ENCODE measurements around the gene ARSI. TPM values are rescaled to one million over a fixed set of nuclear protein-coding genes. Genes with fewer than 3 reads are reported as not detected.
A peak's percentile ranks its signal among the peaks of the same experiment; 100 is the strongest.

Gene ARSI
- total RNA-seq, 1 donor from 2014 or later: not detected

GRCh38 chr5:150263801-150264621, 38.7 kb downstream of the ARSI start:
- peaks cover 2% of the 10 kb centered on the region for H3K9me3 Mint-ChIP-seq (ENCODE audit: unreplicated experiment)
- H3K27ac Mint-ChIP-seq (ENCODE audit: unreplicated experiment): peak overlapping the region; percentile 6
- H3K4me1 Mint-ChIP-seq (ENCODE audit: low read depth, unreplicated experiment): peaks cover 25% of the 10 kb centered on the region
- H3K4me3 Mint-ChIP-seq (ENCODE audit: unreplicated experiment): no peak overlapping the region
- DNase-seq: peak; percentile 55
- H3K27me3 Mint-ChIP-seq (ENCODE audit: unreplicated experiment): no peaks in the 10 kb centered on the region
- TF ChIP-seq CTCF (IDR thresholded peaks at IDR 0.05; ENCODE audit: partially characterized antibody, unreplicated experiment): no peak
- no peaks in the 10 kb centered on the region for H3K36me3 Mint-ChIP-seq (ENCODE audit: unreplicated experiment)

DNA sequence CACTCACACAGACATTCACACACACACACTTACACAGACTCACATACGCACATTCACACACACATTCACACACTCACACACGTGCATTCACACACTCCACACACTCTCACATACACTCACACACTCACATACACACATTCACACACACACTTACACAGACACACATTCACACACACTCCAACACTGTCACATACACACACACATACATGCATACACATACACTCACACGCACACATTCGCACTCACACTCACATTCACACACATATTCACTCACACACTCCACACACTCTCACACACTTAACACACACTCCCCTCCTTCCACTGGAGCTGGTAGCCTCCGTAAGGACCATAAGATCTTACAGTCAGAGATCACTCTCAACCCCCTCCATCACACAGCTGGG, 39.3 kb downstream of the ARSI start:
- DNase-seq: no peak
- no peaks in the 10 kb centered on the region for H3K27me3 Mint-ChIP-seq (ENCODE audit: unreplicated experiment)
- peak overlapping the region; percentile 6 for H3K27ac Mint-ChIP-seq (ENCODE audit: unreplicated experiment)
- no peaks in the 10 kb centered on the region for H3K36me3 Mint-ChIP-seq (ENCODE audit: unreplicated experiment)
- peaks cover 26% of the 10 kb centered on the region for H3K4me1 Mint-ChIP-seq (ENCODE audit: low read depth, unreplicated experiment)
- peaks cover 1% of the 10 kb centered on the region for H3K9me3 Mint-ChIP-seq (ENCODE audit: unreplicated experiment)
- no peak for TF ChIP-seq CTCF (IDR thresholded peaks at IDR 0.05; ENCODE audit: partially characterized antibody, unreplicated experiment)
- peak overlapping the region; percentile 3 for H3K4me3 Mint-ChIP-seq (ENCODE audit: unreplicated experiment)

GRCh38 chr5:150262502-150262901, 40.2 kb downstream of the ARSI start:
- peaks cover 31% of the 10 kb centered on the region for H3K4me1 Mint-ChIP-seq (ENCODE audit: low read depth, unreplicated experiment)
- no peak for DNase-seq
- no peak overlapping the region for H3K4me3 Mint-ChIP-seq (ENCODE audit: unreplicated experiment)
- peaks cover 1% of the 10 kb centered on the region for H3K9me3 Mint-ChIP-seq (ENCODE audit: unreplicated experiment)
- no peak for TF ChIP-seq CTCF (IDR thresholded peaks at IDR 0.05; ENCODE audit: partially characterized antibody, unreplicated experiment)
- H3K27me3 Mint-ChIP-seq (ENCODE audit: unreplicated experiment): no peaks in the 10 kb centered on the region
- H3K36me3 Mint-ChIP-seq (ENCODE audit: unreplicated experiment): no peaks in the 10 kb centered on the region
- no peak overlapping the region for H3K27ac Mint-ChIP-seq (ENCODE audit: unreplicated experiment)

GRCh38 chr5:150261231-150261630, 41.5 kb downstream of the ARSI start:
- DNase-seq: no peak
- Mint-ChIP-seq H3K9me3 (ENCODE audit: unreplicated experiment) (peaks cover 1% of the 10 kb centered on the region), H3K27ac (ENCODE audit: unreplicated experiment) (no peak overlapping the region), H3K4me1 (ENCODE audit: low read depth, unreplicated experiment) (peaks cover 27% of the 10 kb centered on the region), H3K27me3 (ENCODE audit: unreplicated experiment) (peaks cover 2% of the 10 kb centered on the region), H3K36me3 (ENCODE audit: unreplicated experiment) (no peaks in the 10 kb centered on the region), H3K4me3 (ENCODE audit: unreplicated experiment) (no peak overlapping the region)
- TF ChIP-seq CTCF (IDR thresholded peaks at IDR 0.05; ENCODE audit: partially characterized antibody, unreplicated experiment): no peak

GRCh38 chr5:150258130-150258529, 44.6 kb downstream of the ARSI start:
- H3K4me1 Mint-ChIP-seq (ENCODE audit: low read depth, unreplicated experiment): peaks cover 27% of the 10 kb centered on the region
- no peaks in the 10 kb centered on the region for H3K36me3 Mint-ChIP-seq (ENCODE audit: unreplicated experiment)
- DNase-seq: no peak
- no peak overlapping the region for H3K4me3 Mint-ChIP-seq (ENCODE audit: unreplicated experiment)
- peaks cover 5% of the 10 kb centered on the region for H3K27me3 Mint-ChIP-seq (ENCODE audit: unreplicated experiment)
- no peak overlapping the region for H3K27ac Mint-ChIP-seq (ENCODE audit: unreplicated experiment)
- peaks cover 4% of the 10 kb centered on the region for H3K9me3 Mint-ChIP-seq (ENCODE audit: unreplicated experiment)
- no peak for TF ChIP-seq CTCF (IDR thresholded peaks at IDR 0.05; ENCODE audit: partially characterized antibody, unreplicated experiment)
